WTC11 (cell line): ENCODE results near the gene RIMS4. TPM values are rescaled to one million over a fixed set of nuclear protein-coding genes. Genes with fewer than 3 reads are reported as not detected.

Source experiments
- ATAC-seq: fragments of 200-7000 bp; cut with Tn5 transposase; 2 replicates; pipeline ENCODE4 v1.10.0; 2021; ENCODE audit warnings: mild to moderate bottlenecking, moderate library complexity
- CTCF ChIA-PET: fragments of 300-600 bp; sonication (Branson Sonifier 250); formaldehyde crosslinking; loops from one replicate; lab custom pipeline; 2021; ENCODE audit warnings: antibody characterized with exemption; lab: Charles Lee
- POLR2A ChIA-PET: fragments of 350-600 bp; sonication (Branson Sonifier 250); formaldehyde crosslinking; loops from one replicate; lab custom pipeline; 2021; ENCODE audit warnings: antibody characterized with exemption; lab: Charles Lee
- DNase-seq: peaks from one replicate; pipeline ENCODE4 v3.0.0; 2021; ENCODE audit warnings: low spot score
- H3K27ac Mint-ChIP-seq: 2 replicates; pipeline ENCODE4 v1.8.0; 2021; ENCODE audit warnings: mixed read lengths
- H3K27me3 Mint-ChIP-seq: 2 replicates; pipeline ENCODE4 v1.8.0; 2021; ENCODE audit warnings: low read depth, mild to moderate bottlenecking, moderate library complexity, mixed read lengths
- H3K36me3 Mint-ChIP-seq: 2 replicates; pipeline ENCODE4 v1.8.0; 2021; ENCODE audit warnings: mixed read lengths
- H3K4me1 Mint-ChIP-seq: 2 replicates; pipeline ENCODE4 v1.8.0; 2022; ENCODE audit warnings: mixed read lengths
- H3K4me3 Mint-ChIP-seq: 2 replicates; pipeline ENCODE4 v1.8.0; 2021; ENCODE audit warnings: mild to moderate bottlenecking, moderate library complexity, mixed read lengths
- H3K9me3 Mint-ChIP-seq: 2 replicates; pipeline ENCODE4 v1.8.0; 2021; ENCODE audit warnings: mixed read lengths
- ATF1 ChIP-seq: sonication (generic); formaldehyde crosslinking; IDR thresholded peaks from 2 replicates; pipeline ENCODE4 v1.8.1; 2023; ENCODE audit warnings: mild to moderate bottlenecking, moderate library complexity, missing genetic modification reagents
- ATF2 ChIP-seq: sonication (generic); formaldehyde crosslinking; IDR thresholded peaks from 2 replicates; pipeline ENCODE4 v1.8.1; 2022; ENCODE audit warnings: low read depth, missing genetic modification reagents, borderline replicate concordance
- E2F5 ChIP-seq: sonication (generic); formaldehyde crosslinking; IDR thresholded peaks from 2 replicates; pipeline ENCODE4 v1.8.1; 2022; ENCODE audit warnings: mild to moderate bottlenecking, moderate library complexity, missing genetic modification reagents
- ESRRA ChIP-seq: sonication (generic); formaldehyde crosslinking; IDR thresholded peaks from 2 replicates; pipeline ENCODE4 v1.8.1; 2022; ENCODE audit warnings: mild to moderate bottlenecking, missing genetic modification reagents, borderline replicate concordance
- IRF2 ChIP-seq: sonication (generic); formaldehyde crosslinking; IDR thresholded peaks from 2 replicates; pipeline ENCODE4 v1.8.0; 2022; ENCODE audit warnings: low read depth, missing genetic modification reagents, borderline replicate concordance
- PREB ChIP-seq: sonication (generic); formaldehyde crosslinking; IDR thresholded peaks from 2 replicates; pipeline ENCODE4 v1.8.1; 2022; ENCODE audit warnings: mild to moderate bottlenecking, missing genetic modification reagents, moderate library complexity, borderline replicate concordance
- RELA ChIP-seq: sonication (generic); formaldehyde crosslinking; IDR thresholded peaks from 2 replicates; pipeline ENCODE4 v1.8.1; 2022; ENCODE audit warnings: missing genetic modification reagents, mild to moderate bottlenecking, borderline replicate concordance
- SMAD3 ChIP-seq: sonication (generic); formaldehyde crosslinking; IDR thresholded peaks from 2 replicates; pipeline ENCODE4 v1.8.0; 2022; ENCODE audit warnings: missing genetic modification reagents, mild to moderate bottlenecking, borderline replicate concordance
- SP1 ChIP-seq: sonication (generic); formaldehyde crosslinking; conservative IDR thresholded peaks from 2 replicates; pipeline ENCODE4 v1.8.1; 2022; ENCODE audit warnings: missing genetic modification reagents
- ZNF138 ChIP-seq: sonication (generic); formaldehyde crosslinking; conservative IDR thresholded peaks from 2 replicates; pipeline ENCODE4 v1.8.1; 2022; ENCODE audit warnings: mild to moderate bottlenecking, moderate library complexity, missing genetic modification reagents
- ZNF416 ChIP-seq: fragments of 250-450 bp; sonication (Bioruptor Pico); IDR thresholded peaks from 2 replicates; pipeline ENCODE4 v1.9.0; 2021; ENCODE audit warnings: mild to moderate bottlenecking, inconsistent platforms
- ZNF671 ChIP-seq: fragments of 250-450 bp; sonication (Bioruptor Pico); IDR thresholded peaks from 2 replicates; pipeline ENCODE4 v1.8.0; 2021; ENCODE audit warnings: mild to moderate bottlenecking
- total RNA-seq: library from RNA; stranded (reverse); gene quantifications from 3 replicates; pipeline ENCODE4 v1.2.3, GENCODE V29; 2021
- TF ChIP-seq, protein P1 (sequence below): fragments of 200-600 bp; IDR thresholded peaks from 2 replicates; pipeline ENCODE4 v1.8.0; 2022; ENCODE audit warnings: antibody characterized with exemption
- TF ChIP-seq, protein P2 (sequence below): sonication (generic); formaldehyde crosslinking; IDR thresholded peaks from 2 replicates; pipeline ENCODE4 v1.8.1; 2022; ENCODE audit warnings: missing genetic modification reagents, borderline replicate concordance
- TF ChIP-seq, protein P3 (sequence below): fragments of 250-450 bp; sonication (Bioruptor Pico); IDR thresholded peaks from 2 replicates; pipeline ENCODE4 v1.8.0; 2021; ENCODE audit warnings: mild to moderate bottlenecking
- TF ChIP-seq, protein P4 (sequence below): fragments of 250-450 bp; sonication (Bioruptor Pico); IDR thresholded peaks from 2 replicates; pipeline ENCODE4 v1.9.0; 2021; ENCODE audit warnings: moderate library complexity, mild to moderate bottlenecking, inconsistent platforms, borderline replicate concordance

The RIMS4 gene
- total RNA-seq, 1 experiment from 2014 or later: 24.8 TPM

- POLR2A ChIA-PET: interaction anchor here (0.6 to 1.1 kb wide), 4 partner anchors 24 to 124 kb away, joined by 3 to 4 read pairs (median 3); no protein-coding TSS in a partner anchor
- DNase-seq: peak; percentile 64
- Mint-ChIP-seq H3K9me3 (no peaks in the 10 kb centered on the region), H3K36me3 (no peaks in the 10 kb centered on the region), H3K27ac (peak overlapping the region; percentile 66; the same call in 1 of the 2 replicates), H3K4me1 (peaks cover 30% of the 10 kb centered on the region), H3K4me3 (no peak overlapping the region), H3K27me3 (no peaks in the 10 kb centered on the region)
- peak; percentile 90 for ATAC-seq
- CTCF ChIA-PET: interaction anchor here (0.5 to 4.7 kb wide), 43 partner anchors 9 to 264 kb away, joined by 3 to 65 read pairs (median 4); partner anchors contain the start of genes PABPC1L, RIMS4, SERINC3 and TOMM34
- TF ChIP-seq, protein P1, sequence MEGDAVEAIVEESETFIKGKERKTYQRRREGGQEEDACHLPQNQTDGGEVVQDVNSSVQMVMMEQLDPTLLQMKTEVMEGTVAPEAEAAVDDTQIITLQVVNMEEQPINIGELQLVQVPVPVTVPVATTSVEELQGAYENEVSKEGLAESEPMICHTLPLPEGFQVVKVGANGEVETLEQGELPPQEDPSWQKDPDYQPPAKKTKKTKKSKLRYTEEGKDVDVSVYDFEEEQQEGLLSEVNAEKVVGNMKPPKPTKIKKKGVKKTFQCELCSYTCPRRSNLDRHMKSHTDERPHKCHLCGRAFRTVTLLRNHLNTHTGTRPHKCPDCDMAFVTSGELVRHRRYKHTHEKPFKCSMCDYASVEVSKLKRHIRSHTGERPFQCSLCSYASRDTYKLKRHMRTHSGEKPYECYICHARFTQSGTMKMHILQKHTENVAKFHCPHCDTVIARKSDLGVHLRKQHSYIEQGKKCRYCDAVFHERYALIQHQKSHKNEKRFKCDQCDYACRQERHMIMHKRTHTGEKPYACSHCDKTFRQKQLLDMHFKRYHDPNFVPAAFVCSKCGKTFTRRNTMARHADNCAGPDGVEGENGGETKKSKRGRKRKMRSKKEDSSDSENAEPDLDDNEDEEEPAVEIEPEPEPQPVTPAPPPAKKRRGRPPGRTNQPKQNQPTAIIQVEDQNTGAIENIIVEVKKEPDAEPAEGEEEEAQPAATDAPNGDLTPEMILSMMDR: no peak
- TF ChIP-seq ZNF138 (no peak), SMAD3 (CRISPR knock-in tag) (no peak), E2F5 (CRISPR knock-in tag) (no peak), ZNF416 (CRISPR knock-in tag) (no peak), PREB (no peak), SP1 (CRISPR knock-in tag) (no peak), ZNF671 (CRISPR knock-in tag) (no peak), IRF2 (CRISPR knock-in tag) (no peak), ESRRA (no peak), ATF2 (CRISPR knock-in tag) (no peak), RELA (CRISPR knock-in tag) (no peak), ATF1 (CRISPR knock-in tag) (no peak)
- TF ChIP-seq, protein P2, sequence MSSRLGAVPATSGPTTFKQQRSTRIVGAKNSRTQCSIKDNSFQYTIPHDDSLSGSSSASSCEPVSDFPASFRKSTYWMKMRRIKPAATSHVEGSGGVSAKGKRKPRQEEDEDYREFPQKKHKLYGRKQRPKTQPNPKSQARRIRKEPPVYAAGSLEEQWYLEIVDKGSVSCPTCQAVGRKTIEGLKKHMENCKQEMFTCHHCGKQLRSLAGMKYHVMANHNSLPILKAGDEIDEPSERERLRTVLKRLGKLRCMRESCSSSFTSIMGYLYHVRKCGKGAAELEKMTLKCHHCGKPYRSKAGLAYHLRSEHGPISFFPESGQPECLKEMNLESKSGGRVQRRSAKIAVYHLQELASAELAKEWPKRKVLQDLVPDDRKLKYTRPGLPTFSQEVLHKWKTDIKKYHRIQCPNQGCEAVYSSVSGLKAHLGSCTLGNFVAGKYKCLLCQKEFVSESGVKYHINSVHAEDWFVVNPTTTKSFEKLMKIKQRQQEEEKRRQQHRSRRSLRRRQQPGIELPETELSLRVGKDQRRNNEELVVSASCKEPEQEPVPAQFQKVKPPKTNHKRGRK: no peak
- TF ChIP-seq, protein P3, sequence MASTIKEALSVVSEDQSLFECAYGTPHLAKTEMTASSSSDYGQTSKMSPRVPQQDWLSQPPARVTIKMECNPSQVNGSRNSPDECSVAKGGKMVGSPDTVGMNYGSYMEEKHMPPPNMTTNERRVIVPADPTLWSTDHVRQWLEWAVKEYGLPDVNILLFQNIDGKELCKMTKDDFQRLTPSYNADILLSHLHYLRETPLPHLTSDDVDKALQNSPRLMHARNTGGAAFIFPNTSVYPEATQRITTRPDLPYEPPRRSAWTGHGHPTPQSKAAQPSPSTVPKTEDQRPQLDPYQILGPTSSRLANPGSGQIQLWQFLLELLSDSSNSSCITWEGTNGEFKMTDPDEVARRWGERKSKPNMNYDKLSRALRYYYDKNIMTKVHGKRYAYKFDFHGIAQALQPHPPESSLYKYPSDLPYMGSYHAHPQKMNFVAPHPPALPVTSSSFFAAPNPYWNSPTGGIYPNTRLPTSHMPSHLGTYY (CRISPR knock-in tag): no peak
These were observed 24.6 kb downstream of the RIMS4 start for GRCh38 chr20:44785768-44786167.

DNA sequence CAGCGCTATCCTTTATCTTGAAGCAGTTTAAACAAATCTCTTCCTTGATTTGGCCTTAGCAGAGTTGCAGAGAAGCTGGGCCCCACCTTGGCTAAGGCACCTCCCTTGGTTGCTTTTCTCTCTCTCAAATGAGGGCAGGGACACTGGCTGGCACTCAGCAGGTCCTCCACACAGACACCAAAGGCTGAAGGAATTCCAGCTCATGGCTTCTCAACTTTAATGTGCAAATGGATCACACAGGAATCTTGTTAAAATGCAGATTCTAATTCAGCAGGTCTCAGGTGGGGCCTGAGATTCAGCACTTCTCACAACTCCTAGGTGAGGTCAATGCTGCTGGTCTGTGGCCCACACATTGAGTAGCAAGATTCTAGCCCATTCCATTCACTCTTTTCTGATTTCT, 25.7 kb downstream of the RIMS4 start:
- CTCF ChIA-PET: interaction anchor here (0.7 to 4.7 kb wide), 14 partner anchors 8 to 156 kb away, joined by 3 to 65 read pairs (median 9); partner anchors contain the start of gene YWHAB
- Mint-ChIP-seq H3K36me3 (no peaks in the 10 kb centered on the region), H3K27me3 (no peaks in the 10 kb centered on the region), H3K4me3 (no peak overlapping the region), H3K9me3 (no peaks in the 10 kb centered on the region), H3K27ac (peak overlapping the region; percentile 16)
- ATAC-seq: peak; percentile 68
- POLR2A ChIA-PET: interaction anchor here (0.8 kb wide), 1 partner anchor 35 kb away, joined by 3 read pairs; no protein-coding TSS in a partner anchor
- TF ChIP-seq ESRRA (no peak), IRF2 (CRISPR knock-in tag) (no peak)
- TF ChIP-seq, protein P4, sequence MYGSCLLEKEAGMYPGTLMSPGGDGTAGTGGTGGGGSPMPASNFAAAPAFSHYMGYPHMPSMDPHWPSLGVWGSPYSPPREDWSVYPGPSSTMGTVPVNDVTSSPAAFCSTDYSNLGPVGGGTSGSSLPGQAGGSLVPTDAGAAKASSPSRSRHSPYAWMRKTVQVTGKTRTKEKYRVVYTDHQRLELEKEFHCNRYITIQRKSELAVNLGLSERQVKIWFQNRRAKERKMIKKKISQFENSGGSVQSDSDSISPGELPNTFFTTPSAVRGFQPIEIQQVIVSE (CRISPR knock-in tag): no peak
- TF ChIP-seq, all 79 proteins: peak for 0
- peaks cover 28% of the 10 kb centered on the region for H3K4me1 Mint-ChIP-seq
- no peak for DNase-seq
